Hematopoietic multipotent progenitor cell treated with erythropoietin and hydrocortisone succinate and interleukin-3 and kit ligand, for 8 days (in vitro differentiated cells): ENCODE results near the gene TUBA1B.
A peak's percentile ranks its signal among the peaks of the same experiment; 100 is the strongest.
"Not testable (repeated sequence)": the region's sequence is repeated elsewhere in the genome, so short reads cannot be mapped to it uniquely, and the experiment has no call there.

Source experiments
- DNase-seq: peaks from one replicate; pipeline ENCODE4 v3.0.0-alpha.2; 2015

The TUBA1B gene

DNA sequence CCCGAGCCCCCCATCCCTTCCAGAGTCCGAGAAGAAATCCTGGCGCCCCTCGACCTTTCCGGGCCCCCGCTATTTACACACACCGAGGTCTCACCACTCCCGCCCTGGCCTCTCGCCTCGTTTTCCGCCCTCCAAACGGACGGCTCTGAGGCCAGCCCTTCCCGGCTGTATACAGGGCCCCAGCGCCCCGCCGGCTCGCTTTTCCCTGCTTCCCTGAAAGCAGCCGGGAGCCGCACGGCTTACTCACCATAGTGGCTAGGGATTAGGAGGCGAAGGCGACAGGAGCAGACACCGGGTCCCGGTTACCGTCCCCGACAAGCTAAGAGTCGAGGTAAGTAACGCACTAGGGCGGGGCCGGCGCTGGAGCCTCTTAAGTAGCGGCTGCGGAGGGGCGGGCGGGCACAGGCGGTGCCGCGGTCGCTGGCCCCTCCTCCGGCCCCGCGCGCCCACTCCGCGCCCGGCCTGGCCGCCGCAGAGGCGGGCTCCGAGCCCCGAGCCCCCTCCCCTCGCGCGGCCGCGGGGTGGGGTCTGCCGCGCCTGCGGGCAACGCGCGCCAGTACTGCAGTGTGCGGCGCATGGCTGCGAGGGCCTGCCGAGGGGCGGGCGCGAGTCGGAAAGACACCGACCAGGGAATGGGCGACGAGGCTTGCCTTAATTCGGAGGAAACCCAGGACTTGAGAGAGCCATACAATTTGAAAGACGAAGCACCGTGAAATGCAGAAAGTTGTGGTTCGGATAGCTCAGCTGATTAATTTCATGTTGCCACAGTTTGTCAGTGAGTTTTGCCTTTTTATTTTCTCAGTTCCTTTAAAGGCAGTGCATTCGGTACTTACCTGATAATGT lies at the start of gene TUBA1B:
Gene TUBA1B, minus strand, starts transcription at position 345 of the 843 bp plus-strand sequence. Its CDS starts 95 bp downstream, at position 250.
- DNase-seq, result peak; percentile 88

DNA sequence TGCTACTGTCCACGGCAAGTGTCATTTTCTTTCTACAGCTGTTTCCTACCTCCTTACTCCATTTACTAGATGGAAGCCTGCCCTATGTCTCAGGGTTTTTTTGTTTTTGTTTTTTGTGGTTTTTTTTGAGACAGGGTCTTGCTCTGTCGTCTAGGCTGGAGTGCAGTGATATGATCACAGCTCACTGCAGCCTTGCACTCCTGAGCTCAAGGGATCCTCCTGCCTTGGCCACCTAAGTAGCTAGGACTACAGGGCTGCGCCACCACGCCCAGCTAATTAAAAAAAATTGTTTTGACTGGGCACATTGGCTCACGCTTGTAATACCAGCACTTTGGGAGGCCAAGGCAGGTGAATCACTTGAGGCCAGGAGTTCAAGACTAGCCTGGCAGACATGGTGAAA lies 43.0 kb upstream of the TUBA1B start:
- no peak for DNase-seq

DNA sequence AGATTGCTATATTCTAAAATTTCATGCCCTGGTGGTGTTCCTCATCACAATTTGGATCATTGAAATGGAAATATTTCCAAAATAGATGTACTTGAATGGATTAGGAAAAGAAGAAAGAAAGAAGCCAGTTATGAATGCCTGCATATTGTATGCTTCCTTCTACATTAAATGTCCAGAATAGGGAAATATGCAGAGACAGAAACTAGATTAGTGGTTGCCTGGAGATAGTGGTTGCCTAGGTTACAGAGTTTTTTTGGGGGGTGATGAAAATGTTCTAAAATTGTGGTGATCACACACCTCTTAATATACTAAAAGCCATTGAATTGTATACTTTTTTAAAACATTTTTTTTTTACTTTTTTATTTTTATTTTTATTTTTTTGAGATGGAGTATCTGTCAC lies 39.7 kb upstream of the TUBA1B start:
- no peak for DNase-seq

DNA sequence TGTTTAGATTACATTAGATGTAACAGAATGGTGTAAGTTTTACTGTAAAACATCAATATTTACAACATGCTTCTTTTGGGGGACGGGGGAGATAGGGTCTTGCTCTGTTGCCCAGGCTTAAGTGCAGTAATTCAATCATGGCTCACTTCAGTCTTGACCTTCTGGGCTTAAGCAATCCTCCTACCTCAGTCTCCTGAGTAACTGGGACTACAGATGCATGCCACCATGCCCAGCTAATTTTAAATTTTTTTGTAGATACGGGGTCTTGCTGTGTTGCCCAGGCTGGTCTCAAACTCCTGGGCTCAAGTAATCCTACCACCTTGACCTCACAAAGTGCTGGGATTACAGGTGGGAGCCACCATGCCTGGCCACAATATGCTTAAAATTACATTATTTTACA lies 33.9 kb upstream of the TUBA1B start:
- DNase-seq, result no peak

DNA sequence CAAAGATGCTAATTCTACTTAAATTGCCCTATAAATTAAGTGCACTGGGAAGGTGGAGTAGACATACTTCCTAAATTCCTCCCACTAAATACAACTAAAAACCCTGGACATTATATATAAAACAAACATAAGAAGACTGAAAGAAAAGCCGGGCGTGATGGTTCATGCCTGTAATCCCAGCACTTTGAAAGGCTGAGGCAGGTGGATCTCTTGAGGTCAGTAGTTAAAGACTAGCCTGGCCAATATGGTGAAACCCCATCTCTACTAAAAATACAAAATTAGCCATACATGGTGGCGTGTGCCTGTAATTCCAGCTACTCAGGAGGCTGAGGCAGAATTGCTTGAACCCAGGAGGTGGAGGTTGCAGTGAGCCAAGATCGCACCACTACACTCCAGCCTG lies 30.7 kb upstream of the TUBA1B start:
- not testable (repeated sequence) for DNase-seq

DNA sequence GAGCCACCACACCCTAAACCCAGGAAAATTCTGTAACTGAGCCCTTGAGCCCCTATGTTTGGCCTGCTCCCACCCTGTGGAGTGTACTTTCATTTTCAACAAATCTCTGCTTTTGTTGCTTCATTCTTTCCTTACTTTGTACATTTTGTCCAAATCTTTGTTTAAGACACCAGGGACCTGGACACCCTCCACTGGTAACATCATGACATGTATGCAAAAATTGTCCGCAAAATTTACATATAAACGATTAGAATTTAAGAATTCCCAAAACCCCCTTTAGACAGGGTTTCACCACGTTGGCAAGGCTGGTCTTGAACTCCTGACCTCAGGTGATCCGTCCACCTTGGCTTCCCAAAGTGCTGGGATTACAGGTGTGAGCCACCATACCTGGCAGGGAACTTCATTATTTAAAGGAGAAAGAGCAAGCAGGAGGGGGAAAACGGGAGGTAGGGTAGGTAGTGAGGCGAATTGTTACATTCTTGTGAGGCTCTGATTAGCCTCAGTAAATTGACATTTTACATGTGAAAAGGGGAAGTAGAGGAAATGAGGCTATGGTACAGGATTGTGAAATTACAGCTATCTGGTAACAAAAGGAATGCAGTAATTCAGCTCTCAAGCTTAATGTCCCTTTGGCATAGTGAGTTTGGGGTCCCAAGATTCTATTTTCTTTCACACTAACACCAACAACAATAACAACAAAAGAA lies 30.0 kb upstream of the TUBA1B start:
- no peak for DNase-seq

DNA sequence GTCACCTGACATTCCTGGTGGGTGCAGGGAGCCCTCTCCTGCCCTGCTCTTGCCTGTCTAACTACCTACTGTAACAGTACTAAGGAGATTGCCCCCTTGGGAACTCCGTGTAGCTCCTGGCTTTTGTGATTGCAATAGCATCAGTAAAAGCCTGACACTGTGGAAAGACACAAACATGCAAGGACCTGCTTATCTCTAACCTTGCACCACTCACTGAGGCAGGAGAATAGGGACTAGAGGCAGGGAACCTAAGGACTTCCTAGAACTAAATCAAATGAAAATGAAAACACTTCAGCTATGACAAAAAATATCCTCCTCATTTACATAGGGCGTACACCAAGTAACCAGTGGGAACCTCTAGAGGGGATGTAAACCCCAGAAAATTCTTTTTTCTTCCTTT lies 29.2 kb upstream of the TUBA1B start:
- peak; percentile 57 for DNase-seq

DNA sequence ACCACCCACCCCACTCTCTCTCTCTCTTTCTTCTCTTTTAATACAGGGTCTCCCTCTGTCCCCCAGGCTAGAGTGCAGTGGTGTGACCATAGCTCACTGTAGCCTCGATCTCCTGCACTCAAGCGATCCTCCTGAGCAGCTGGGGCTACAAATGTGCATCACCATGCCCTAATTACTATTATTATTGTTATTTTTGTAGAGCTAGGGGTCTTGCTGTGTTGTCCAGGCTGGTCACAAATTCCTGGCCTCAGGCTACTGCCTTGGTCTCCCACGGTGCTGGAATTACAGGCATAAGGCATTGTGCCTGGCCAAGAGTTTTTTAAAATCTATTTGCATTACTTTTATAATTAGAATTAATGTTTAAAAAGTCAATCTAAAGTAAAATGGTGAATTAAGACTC lies 23.0 kb upstream of the TUBA1B start:
- DNase-seq, result no peak

DNA sequence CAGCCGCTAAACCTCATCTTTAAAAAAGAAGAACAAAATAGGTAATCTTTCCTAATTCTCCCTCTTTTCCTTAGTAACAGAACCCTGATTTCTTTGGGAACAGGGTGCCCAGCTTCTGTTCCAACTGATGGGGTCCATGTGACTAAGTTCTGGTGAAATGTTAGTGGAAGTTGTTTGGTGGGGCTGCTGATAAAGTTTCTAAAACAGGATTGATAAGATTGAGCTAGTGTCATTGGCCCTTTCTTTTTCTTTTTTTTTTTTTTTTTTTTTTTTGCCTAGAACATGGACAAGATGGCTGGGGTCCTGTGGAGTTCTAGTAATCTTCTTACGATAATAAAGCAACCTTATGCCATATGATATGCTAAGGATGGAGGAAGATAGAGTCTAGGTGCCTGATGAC lies 16.2 kb upstream of the TUBA1B start:
- DNase-seq, result no peak

DNA sequence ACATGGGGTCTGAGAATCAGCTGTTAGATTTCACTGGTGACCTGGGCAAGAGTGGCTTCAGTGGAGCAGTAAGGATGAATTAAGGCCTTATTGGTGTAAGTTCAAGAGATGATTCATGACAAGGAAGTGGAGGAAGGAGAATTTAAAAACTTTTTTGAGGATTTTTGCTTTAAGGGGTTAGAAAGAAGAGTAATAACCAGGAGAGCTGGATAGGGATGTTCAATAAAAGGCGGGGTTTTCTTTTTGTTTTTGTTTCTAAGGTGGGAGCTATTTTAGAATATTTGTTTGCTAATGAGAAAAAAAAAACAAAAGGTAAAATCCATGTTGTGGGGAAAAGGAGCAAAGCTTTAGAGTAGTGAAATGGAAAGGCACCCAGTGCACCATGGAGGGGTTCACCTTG lies 15.2 kb upstream of the TUBA1B start:
- no peak for DNase-seq

DNA sequence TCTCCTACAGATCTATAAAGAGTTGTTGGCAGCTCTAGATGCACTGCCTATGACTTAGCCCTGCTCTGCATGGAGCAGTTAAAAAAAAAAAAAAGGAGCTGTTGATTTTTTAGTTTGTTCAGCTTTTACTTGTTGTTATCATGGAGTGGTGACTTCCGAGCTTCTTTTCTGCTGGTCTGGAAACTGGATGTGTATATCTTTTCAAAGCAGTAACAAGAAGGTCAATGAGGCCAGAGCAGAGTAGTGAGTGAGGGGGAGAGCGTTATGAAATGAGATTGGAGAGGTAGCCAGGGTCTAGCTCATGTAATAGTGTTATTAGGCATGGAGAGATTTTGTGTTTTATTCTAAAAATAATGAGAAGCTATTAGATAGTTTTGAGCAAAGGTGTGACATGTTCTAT lies 13.2 kb upstream of the TUBA1B start:
- DNase-seq, result no peak

DNA sequence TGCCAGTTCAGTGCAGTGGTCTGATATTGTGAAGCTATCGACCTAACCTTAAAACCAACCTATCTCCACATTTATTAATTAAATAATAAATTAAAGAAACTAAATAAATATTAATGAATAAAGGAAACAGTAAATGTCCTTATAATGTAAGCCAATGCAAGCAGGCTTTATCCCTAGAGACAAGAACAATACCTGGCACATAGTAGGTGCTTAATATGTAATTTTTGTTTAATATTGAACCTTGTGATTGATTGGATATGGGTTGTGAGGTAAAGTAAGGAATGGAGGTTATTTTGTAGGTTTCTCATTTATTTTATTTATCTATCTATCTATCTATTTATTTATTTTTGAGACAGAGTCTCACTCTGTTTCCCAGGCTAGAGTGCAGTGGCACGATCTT lies 7.8 kb upstream of the TUBA1B start:
- DNase-seq, result no peak

DNA sequence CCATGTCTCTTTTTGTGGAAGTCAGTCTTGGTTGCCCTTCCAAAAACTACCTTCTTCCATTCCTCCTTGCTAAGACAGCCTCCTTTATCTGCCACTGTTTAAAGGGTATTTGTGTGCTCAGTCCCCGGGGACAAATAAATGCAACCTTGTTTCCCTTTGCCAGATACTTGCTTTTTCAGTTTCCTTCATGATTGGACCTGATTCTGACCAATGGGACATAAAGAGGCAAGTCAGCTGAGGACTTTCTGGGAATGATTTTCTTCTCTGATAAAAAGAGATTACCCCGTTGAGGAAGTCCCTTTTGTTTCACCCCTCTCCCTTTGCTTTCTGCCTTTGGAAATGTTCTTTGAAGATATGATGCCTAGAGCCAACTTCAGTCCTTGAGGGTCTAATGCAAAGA lies 7.4 kb upstream of the TUBA1B start:
- peak; percentile 50 for DNase-seq

DNA sequence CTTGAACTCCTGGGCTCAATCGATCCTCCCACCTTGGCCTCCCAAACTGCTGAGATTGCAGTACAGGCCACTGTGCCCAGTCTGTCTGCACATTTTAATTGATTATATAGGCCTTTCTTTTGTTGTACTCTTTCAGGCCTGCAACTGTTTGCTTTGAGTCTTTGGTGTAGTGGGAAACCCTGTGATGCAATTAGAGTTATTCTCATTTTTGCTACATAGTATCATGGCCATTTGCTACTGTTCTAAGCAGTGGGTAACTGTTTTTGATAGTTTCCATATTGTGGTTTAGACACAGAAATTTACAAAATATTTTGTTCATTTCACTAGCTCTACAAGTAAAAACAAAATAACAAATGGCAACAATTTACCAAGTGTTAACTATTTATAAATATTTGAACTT lies 6.3 kb upstream of the TUBA1B start:
- DNase-seq, result no peak

DNA sequence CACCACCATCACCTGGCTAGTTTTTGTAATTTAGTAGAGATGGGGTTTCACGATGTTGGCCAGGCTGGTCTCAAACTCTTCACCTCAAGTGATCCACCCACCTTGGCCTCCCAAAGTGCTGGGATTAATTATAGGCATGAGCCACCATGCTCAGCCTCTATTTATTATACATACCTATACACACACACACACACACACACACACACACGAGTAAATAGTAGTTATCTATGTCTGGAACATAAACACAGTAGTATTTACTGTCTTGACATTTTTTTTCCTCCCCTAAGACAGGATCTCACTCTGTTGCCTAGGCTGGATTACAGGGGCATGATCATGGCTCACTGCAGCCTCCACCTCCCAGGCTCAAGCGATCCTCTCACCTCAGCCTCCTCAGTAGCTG lies 5.8 kb upstream of the TUBA1B start:
- not testable (repeated sequence) for DNase-seq

DNA sequence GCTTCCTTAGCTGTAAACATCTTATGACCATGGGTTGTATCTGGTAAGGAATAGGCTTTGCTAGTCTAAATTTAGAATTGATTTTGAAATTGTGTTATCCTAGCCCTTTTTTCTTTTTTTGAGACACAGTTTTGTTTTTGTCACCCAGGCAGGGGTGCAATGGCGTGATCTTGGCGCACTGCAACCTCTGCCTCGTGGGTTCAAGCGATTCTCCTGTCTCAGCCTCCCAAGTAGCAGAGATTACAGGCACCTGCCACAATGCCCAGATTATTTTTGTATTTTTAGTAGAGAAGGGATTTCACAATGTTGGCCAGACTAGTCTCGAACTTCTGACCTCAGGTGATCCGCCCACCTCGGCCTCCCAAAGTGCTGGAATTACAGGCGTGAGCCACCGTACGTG lies 2.4 kb upstream of the TUBA1B start:
- no peak for DNase-seq

DNA sequence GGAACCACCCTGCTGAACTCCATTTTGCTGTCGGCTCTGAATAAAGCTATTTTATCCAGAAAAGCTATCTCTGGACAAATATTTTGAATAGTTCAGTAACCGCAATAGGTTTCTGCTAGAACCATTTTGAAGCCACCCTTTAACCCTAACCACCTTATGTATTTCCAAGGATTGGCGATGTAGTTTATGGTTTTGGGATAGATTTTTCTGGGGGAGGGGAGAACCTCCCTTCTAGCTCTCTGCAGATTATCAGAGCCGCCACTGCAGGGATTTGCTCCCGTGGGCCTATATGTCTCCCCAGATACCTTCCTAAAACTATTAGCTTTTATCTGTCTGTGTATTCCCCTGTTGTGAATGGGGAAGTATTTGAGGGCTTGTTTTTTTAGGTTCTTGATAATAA lies 1.8 kb upstream of the TUBA1B start:
- no peak for DNase-seq

DNA sequence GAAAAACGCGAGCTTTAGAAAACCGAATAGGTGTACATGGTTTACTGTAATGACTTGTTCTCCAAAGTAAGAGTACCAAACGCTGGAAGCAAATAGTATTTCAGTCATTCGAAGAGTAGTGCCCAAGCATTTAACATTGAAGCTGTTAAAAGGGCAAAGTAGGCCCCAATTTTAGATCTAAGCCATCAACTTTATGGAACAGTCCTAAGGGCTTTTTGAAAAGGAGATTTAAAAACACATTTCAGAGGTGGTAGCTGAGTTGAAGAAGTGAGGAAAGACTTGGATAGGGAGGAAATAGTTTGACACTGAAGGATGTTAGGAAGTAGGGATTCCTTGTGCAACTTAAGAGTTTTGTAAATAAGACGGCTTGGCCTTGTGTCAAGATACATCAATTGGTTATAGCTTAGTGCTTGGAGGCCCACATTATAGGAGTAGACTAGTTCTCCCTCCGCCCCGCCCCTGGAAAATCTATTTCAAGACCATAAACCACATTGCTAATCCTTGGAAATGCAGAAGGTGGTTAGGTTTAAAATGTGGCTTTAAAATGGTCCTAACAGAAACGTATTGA lies 783 bp upstream of the TUBA1B start:
- DNase-seq, result peak; percentile 59

DNA sequence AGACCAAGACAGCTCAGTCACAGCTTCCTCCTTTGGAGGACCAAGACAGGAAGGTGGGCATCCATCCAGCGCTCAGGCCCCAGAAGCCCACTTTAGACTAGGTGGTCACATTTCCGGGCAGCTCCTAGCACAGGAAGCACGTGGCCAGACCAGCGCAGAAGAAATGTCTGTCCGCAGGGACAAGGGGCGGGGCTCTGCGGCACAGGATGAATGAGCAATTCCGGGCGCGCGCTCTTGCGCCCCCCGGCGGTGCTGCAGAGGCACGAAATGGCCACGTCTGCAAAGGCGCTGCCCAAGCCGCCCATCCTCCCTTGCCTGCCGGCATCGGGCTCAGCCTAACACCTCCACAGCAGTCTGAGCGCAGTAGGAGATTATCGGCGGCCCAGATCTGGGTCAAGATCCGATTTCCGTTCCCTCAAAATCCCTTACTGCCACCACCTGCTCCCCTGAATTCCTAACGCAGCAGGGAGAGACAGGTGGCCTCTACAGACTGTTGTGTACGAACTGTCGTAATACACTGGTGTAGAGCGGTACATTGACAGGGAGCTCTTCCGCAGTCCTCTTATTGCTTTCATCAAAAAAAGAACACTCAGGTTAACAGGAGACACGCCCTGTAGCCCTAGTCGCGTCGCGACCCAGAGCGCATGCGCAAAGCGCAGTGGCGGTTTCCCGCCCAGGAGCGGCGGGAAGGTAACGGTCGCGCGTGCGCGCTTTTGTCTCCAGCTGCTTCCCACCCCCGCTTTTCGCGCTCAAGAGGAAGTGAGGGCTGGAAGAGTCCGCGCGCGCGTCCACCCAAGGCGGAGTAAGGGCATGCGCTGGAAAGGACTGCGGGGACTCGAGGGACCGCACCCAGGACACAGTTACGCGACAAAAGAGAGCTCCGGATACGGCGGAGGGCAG lies 794 bp downstream of the TUBA1B start:
- DNase-seq, result peak; percentile 96

DNA sequence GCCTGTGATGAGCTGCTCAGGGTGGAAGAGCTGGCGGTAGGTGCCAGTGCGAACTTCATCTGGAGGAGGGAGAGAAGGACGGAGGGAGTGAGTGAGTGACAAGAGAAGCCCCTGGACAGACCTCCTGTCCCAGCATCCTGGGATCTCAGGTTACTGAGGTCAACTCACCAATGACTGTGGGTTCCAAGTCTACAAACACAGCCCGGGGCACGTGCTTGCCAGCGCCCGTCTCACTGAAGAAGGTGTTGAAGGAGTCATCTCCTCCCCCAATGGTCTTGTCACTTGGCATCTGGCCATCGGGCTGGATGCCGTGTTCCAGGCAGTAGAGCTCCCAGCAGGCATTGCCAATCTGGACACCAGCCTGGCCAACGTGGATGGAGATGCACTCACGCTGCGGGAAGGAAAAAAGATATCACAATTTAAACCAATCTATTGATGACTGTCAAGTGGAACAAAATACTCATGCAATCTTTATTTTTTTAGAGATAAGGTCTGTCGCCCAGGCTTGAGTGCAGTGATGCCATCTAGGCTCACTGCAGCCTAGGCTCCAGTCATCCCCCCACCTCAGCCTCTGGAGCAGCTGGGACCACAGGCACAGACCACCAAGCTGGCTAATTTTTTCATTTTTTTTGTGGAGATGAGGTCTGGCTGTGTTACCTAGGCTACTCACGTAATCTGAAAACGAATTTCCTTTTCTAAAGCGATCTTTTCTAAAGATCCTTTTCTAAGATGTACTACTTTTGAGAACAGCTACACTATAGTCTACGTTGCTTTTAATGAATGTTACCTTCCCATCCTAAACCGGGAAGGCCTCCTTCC lies 1.7 kb downstream of the TUBA1B start:
- no peak for DNase-seq

DNA sequence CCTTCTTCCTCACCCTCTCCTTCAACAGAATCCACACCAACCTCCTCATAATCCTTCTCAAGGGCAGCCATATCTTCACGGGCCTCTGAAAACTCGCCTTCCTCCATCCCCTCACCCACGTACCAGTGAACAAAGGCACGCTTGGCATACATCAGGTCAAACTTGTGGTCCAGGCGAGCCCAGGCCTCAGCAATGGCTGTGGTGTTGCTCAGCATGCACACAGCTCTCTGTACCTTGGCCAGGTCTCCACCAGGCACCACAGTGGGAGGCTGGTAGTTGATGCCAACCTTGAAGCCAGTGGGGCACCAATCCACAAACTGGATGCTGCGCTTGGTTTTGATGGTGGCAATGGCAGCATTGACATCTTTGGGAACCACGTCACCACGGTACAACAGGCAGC lies 3.2 kb downstream of the TUBA1B start:
- not testable (repeated sequence) for DNase-seq
